ENCODE measurements around the gene GARRE1.
A peak's percentile ranks its signal among the peaks of the same experiment; 100 is the strongest.
"Not testable (repeated sequence)": the region's sequence is repeated elsewhere in the genome, so short reads cannot be mapped to it uniquely, and the experiment has no call there.

GARRE1 gene

DNA sequence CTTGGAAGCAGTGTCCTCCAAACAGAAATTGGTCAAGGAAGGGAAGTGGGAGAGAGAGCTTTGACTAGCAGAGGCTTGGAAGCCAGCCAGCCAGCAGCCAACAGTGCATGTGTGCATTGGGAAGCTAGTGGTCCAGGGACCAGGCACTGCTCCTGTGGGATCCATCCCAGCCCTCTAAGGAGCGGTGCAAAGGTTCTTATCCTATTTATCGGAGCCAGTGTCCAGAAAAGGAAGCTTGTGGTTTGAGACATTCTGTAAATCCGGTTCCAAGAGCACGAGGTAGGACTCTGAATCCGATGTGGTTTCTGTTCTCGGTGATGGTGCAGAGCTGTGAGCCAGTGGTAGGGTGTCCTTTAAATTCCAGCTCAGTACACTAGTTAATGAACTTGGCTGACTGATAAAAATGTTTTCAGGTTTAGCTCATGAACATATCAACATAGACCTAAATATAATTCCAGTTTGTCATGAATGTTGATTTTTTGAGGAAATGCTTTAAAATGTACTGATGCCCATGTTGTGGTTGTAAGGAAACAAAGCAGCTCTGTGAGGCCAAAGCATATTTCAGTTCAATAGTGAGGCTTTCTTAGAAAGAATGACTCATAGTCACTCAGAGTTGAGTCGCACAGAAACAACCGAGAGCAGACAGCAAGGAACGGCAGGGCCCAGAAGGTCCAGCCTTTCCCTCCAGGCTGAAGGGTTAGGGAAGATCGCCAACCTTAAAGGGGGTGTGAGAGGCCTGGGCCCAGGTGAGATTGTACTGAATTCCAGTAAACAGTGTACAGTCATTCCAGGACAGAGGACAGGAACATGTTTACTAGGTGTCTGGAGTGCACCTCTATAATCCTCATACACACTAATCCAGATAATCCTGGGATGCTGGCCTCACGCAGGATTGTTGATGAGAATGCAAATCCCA lies 21.5 kb upstream of the GARRE1 start:
- no peak overlapping the region for H3K4me3 ChIP-seq (ENCODE audit: low read depth, low read length)

DNA sequence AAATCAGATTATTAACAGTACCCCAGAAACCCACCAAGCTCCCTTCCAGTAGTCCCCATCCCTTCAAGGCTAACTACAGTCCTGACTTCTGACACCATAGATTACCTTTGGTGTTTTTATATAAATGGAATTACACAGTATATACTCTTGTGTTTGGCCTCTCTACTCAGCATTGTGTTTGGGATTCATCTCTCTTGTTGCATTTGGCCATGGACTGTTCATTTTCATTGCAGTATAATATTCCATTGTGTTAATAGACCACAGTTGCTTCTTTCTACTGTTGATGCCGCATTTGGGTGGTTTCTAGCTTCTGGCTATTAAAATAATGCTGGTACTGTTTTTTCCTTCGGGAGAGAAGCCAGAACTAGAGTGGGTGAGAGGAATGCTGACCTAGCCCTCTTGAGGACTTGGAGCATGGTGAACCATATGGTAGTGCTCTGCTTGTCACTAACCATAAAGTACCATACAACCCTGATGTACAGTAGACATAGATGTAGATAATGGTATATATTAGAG lies 18.9 kb upstream of the GARRE1 start:
- no peak overlapping the region for H3K4me3 ChIP-seq (ENCODE audit: low read depth, low read length)

DNA sequence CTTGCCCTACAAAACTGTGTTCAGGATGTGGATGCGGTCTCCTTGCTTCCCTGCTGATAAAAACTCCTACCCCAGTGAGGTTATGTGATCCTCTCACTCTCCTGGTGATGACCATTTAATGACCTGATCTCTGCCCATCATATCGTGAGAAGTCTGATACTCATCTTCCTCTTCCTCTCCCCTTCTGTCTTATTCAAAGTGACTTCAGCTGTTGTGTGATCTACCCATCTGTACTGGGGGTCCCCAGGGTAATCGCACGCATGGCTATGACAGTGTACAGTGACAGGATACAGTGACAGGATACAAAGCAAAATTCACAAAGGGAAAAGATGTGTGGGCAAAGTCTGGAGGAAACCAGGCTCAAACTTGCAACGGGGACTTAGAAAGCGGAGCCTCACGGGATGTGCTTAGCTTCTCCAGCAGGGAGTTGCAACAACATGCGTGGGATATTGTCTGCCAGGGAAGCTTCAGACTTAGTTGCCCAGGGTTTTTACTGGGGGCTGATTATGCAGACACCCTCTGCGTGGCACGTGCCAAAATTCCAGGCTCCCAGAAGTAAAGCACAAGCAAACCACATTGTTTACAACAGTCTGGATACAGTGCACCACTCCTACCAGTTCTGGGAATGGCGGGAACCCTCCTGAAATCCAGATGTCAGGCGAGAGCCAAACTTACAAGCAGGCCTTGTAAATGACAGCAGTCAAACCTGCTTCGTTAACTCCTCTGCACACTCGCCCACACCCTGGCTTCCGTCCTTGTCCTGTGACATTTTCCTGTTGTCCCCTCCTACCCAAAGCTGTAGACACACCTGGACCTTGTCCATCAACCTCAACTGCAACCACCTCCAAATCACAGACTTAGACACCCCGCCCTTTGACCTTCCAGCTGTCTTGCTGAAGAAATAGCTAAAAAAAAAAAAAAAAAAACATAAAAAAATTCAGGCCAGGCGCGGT lies 18.0 kb upstream of the GARRE1 start:
- no peak overlapping the region for H3K4me3 ChIP-seq (ENCODE audit: low read depth, low read length)

DNA sequence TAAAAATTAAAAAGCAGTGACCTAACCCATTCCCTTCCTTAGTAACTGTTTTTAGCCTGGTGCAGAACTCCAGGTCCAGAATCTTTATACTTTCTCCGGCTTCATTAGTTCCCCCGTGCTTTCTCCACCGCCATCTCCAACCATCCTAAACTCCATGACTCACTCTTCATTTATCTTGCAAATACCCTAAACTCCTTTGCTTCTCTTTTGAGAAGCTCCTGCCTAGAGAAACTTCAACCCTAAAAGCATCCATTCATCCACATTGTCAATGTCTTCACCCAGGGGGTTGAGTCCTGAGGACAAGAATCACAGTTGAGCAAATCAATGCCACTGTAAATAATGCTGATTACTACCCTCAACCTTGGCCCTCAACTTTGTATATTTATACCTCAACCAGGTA lies 17.1 kb upstream of the GARRE1 start:
- no peak overlapping the region for H3K4me3 ChIP-seq (ENCODE audit: low read depth, low read length)

DNA sequence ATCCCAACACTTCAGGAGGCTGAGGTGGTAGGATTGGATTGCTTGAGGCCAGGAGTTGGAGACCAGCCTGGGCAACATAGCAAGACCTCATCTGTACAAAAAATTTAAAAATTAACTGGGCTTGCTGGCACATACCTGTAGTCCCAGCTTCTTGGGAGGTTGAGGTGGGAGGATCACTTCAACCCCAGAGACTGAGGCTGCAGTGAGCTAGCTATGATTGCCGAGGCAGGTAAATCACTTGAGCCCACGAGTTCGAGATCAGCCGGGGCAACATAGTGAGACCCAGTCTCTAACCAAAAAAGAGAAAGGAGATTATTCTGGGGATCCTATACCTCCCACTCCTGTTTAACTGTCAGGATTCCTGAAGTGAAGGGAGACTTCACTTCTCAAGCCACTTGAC lies 16.4 kb upstream of the GARRE1 start:
- no peak overlapping the region for H3K4me3 ChIP-seq (ENCODE audit: low read depth, low read length)

DNA sequence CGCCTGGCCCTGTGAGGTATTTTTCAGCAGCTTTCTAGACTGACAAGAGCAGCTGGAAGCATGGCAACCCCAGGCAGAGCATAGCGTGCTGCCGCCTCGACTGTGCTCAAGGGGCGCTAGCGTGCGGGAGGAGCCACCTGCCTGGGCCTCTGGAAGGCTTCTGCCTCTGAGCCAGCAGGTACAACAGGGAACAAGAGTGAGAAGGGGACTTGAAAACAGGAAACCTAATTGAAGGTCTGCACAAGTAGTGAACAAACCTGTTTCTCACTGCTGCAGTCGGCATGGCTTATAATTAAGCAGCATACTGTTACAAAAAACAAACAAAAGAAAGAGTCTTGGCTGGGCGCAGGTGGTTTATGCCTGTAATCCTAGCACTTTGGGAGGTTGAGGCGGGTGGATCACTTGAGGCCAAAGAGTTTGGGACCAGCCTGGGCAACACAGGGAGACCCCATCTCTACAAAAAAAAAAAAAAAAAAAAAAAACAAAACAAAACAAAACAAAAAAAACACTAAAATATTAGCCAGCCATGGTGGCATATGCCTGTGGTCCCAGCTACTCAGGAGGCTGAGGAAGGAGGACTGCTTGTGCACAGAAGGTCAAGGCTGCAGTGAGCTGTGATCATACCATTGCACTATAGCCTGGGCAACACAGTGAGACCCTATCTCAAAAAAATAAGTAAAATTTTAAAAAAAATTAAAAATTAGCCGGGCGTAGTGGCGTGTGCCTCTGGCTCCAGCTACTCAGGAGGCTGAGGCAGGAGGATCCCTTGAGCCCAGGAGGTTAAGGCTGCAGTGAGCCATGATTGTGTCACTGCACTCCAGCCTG lies 12.6 kb upstream of the GARRE1 start:
- no peak overlapping the region for H3K4me3 ChIP-seq (ENCODE audit: low read depth, low read length)

DNA sequence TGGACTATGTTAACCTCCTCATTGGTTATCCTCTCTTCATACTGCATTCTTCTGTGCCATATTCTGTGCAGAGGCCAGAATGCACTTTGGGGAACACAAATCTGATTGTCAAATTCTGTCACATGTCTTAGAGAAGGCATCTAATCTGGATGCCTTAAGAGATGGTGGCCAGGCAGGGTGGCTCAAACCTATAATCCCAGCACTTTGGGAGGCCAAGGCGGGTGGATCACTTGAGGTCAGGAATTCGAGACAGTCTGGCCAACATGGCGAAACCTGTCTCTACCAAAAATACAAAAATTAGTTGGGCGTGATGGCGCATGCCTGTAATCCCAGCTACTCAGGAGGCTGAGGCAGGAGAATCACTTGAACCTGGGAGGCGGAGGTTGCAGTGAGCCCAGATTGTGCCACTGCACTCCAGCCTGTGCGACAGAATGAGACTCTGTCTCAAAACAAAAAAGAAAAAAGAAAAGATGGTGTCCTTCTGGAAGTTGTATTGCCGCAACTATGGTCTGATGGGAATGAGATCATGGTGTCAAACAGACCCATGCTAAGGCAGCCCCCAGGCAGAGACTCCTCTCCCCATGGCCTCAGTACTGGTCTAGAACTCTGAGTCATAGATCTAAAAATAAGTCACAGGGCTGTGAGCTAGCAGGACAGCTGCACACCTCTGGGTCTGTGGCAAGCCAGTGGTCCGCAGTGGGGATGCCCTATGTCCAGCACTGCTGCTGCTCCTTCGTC lies 11.0 kb upstream of the GARRE1 start:
- not testable (repeated sequence) for H3K4me3 ChIP-seq (ENCODE audit: low read depth, low read length)

DNA sequence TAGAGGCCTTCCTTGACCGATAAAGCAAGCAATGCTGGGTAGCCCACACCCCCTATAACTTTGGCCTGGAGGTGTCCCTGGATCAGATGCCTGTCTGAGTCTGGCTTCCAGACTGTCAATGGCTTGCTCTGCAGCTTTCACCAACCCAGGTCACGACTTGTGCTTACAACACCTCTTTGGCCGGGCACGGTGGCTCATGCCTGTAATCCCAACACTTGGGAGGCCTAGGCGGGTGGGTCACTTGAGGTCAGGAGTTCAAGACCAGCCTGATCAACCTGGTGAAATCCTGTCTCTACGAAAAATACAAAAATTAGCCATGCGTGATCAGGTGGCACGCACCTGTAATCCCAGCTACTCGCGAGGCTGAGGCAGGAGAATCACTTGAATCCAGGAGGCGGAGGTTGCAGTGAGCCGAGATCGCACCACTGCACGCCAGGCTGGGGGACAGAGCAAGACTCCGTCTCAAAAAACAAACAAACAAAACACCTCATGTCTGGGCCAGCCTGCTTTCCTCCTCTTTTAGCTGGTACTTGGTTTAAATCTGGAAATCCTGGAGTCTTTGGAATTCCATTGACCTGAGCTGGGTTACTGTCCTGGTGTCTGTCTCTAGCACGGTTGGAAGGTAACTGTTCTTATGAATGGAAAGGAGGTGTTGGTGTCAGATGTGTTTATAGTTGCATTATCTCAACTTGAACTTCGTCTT lies 10.3 kb upstream of the GARRE1 start:
- no peak overlapping the region for H3K4me3 ChIP-seq (ENCODE audit: low read depth, low read length)

DNA sequence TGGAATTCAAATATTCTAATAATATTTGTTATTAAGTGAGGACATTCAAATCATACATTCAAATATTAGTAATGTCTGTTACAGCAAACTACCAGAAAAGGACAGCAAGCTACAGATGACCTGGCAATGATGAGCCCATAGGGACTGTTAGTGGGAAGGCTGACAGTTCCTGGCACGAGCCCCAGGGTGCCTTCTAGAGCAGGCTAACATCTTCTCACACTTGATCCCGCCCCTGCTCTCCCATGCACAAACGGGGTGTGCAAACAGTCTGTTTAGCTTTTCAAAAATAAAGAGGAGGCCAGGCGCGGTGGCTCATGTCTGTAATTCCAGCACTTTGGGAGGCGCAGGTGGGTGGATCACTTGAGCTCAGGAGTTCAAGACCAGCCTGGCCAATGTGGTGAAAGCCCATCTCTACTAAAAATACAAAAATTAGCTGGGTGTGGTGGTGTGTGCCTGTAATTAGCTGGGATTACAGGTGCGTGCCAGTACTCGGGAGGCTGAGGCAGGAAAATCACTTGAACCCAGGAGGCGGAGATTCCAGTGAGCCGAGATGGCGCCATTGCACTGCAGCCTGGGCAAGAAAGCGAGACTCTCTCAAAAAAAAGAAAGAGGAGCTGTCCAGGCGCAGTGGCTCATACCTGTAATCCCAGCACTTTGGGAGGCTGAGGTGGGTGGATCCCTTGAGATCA lies 9.6 kb upstream of the GARRE1 start:
- H3K4me3 ChIP-seq (ENCODE audit: low read depth, low read length) = no peak overlapping the region

DNA sequence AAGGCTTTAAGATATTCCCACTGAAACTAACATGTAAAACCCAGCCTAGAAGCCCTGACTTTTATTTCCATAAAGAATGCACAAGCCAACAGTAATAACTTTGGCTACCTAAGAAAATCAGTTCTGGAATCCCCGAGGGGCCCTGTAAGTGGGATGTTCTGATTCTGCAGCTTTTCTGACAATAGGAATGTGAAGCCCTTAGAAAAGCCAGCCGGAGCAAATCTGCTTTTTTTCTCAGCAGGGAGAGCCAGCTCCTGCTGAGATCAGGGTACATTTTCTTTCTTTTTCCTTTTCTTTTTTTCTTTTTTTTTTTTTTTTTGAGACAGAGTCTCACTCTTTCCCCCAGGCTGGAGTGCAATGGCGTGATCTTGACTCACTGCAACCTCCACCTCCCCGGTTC lies 8.0 kb upstream of the GARRE1 start:
- no peak overlapping the region for H3K4me3 ChIP-seq (ENCODE audit: low read depth, low read length)

DNA sequence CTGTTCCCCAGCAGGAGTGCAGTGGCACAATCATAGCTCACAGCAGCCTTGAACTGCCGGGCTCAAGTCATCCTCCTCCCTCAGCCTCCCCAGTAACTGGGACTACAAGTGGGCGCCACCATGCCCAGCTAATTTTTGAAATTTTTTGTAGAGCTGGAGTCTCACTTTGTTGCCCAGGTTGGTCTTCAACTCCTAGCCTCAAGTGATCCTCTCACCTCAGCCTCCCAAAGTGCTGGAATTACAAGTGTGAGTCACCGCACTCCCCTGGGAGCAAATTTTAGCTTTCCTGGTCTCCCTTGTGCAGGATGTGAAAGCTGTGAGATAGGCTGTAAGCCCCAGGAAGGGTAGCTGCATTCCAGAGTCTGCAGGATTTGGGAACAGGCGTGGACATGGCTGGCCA lies 5.4 kb upstream of the GARRE1 start:
- no peak overlapping the region for H3K4me3 ChIP-seq (ENCODE audit: low read depth, low read length)

DNA sequence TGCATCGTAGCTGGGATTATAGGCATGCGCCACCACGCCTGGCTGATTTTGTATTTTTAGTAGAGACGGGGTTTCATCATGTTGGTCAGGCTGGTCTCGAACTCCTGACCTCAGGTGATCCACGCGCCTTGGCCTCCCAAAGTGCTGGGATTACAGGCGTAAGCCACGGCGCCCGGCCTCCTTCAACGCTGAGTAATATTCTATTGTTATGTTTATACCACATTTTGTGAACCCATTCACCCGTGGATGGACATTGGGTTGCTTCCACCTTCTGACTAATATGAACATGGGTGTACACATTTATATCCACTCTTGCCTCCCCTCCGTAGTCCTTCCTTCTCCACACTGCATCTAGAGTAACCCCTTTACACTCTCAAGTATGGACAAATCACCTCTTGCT lies 1.2 kb upstream of the GARRE1 start:
- H3K4me3 ChIP-seq (ENCODE audit: low read depth, low read length) = not testable (repeated sequence)

DNA sequence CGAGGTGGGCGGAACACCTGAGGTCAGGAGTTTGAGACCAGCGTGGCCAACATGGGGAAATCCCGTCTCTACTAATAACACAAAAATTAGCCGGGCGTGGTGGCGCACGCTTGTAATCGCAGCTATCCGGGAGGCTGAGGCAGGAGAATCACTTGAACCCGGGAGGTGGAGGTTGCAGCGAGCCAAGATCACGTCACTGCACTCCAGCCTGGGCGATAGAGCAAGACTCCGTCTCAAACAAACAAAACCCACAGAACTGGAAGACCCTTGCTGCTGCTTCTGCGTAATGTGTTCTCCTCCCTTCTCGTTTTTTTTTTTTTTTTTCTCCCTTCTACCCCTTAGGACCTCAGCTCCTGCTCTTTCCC lies 691 bp upstream of the GARRE1 start:
- peak overlapping the region; percentile 71 for H3K4me3 ChIP-seq (ENCODE audit: low read depth, low read length)

DNA sequence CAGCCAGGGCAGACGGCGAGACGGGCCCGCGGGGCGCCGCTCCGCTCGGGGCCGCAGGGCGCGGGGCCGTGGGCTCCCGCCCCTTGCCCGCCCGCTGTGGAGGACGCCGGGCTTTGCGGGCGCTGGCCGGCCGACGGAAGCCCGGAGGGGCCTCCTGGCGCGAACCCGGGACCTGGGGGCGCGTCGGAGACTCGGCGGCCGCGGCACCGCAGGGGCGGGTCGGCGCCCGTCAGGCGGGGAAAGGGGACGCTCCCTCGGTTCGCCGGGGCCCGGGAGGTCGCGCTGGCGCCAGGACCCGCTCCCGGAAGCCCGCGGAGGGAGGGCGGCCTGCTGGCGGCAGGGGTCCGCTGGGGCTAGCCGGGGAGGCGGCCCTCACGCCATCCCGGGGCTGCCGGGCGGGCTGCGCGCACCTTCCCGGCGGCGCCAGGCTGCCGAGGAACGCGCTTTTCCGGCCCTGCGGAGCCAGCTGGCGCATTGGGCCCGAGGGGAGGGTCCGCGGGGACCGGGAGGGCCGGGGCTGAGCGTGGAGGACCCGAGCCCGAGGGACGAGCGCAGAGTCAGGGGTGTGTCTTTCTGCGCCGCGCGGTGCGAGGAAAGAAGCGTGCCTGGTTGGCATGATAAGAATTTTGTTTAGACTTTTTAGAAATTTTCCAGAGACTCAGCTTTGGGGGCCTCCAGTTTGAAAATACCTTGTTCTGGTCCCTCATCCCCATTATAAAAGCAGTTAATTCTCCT lies 511 bp downstream of the GARRE1 start:
- peak overlapping the region; percentile 63 for H3K4me3 ChIP-seq (ENCODE audit: low read depth, low read length)

DNA sequence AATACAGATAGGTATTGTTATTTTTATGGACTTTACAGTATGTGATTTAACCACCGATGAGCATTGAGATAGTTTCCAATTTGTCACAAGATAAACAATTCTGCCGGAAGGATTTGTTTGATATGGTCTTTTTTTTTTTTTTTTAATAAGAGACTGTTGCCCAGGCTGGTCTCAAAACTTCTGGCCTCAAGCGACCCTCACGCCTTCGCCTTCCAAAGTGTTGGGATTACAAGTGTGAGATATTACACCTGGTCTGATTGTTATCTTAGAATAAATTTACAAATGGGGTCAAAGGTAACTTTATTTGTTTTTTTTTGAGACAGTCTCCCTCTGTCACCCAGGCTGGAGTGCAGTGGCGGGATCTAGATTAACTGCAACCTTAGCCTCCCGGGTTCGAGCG lies 1.2 kb downstream of the GARRE1 start:
- H3K4me3 ChIP-seq (ENCODE audit: low read depth, low read length) = peak overlapping the region; percentile 63

DNA sequence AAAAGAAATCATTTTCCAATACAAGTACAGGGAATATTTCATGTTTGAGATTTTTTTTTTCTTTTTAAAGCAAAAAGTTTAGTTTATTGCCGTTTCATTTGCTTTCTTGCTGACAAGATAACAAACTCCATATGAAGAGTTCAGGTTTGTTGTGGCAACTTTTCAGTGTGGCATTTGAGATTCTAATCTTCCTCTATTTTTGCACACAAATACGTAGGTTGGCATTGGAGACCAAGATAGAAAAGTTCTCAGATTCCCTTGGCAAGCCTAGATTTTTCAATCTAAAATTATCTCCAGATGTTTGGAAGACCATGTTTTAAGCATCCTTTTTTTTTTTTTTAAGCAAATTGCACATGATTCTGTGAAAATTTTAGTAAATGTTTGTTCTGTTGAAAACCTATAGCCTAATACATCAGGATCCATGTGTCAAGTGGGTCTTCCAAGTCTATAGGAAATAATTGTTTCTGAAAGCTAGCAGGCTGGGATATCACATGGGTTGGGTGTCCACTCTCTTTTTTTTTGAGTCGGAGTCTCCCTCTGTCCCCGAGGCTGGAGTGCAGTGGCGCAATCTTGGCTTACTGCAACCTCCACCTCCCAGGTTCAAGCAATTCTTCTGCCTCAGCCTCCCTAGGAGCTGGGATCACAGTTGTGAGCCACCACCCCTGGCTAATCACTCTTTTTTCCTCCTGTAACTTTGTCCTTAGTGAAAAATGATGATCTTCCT lies 2.6 kb downstream of the GARRE1 start:
- no peak overlapping the region for H3K4me3 ChIP-seq (ENCODE audit: low read depth, low read length)

DNA sequence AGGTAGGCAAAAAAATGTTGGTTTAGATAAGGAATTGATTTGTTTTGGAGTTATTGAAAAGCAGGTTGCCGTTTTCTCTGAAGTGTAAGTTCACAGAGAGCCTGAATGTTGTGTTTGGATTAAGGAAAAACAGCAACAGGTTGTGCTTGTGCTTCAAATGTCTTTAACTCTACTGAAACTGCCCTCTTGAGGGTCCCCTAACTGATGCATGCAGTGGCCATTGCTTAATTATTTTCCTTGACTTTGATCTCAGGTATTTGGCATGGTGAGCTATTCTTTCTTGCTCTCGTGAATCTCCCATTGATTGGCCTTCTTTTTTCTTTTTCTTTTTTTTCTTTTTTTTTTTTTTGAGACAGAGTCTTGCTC lies 3.2 kb downstream of the GARRE1 start:
- no peak overlapping the region for H3K4me3 ChIP-seq (ENCODE audit: low read depth, low read length)

All from iPS-11a (cell line).